ENCODE data around the gene NALCN. TPM values are rescaled to one million over a fixed set of nuclear protein-coding genes. Genes with fewer than 3 reads are reported as not detected.

The NALCN gene
- total and polyA plus RNA-seq, 2 experiments from 2014 or later = not detected

DNA sequence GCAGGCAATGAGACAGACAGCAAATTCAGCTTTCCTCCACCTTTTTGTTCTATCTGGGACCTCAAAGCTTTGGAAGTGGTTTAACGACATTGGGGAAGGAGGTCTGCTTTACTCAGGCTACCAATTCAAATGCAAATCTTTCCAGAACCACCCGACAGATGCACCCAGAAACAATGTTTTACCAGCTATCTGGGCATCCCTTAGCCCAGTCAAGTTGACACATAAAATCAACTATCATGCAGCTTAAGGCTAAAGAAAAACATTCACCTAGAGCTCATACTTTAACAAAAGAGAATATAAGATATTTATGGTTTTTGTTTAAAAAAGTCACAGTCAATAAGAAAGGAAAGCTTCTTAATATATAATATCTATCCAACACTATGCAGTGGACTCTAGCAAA lies 246.0 kb downstream of the NALCN start:
- H3K27ac ChIP-seq = no peak overlapping the region
- H3K4me1 ChIP-seq (ENCODE audit: low read depth) = no peaks in the 10 kb centered on the region
- no peaks in the 10 kb centered on the region for H3K36me3 ChIP-seq
- no peak for DNase-seq (ENCODE audit: low read depth in 1 of 2, low spot score in 1 of 2)
- H3K27me3 ChIP-seq = no peaks in the 10 kb centered on the region
- TF ChIP-seq, protein P1, sequence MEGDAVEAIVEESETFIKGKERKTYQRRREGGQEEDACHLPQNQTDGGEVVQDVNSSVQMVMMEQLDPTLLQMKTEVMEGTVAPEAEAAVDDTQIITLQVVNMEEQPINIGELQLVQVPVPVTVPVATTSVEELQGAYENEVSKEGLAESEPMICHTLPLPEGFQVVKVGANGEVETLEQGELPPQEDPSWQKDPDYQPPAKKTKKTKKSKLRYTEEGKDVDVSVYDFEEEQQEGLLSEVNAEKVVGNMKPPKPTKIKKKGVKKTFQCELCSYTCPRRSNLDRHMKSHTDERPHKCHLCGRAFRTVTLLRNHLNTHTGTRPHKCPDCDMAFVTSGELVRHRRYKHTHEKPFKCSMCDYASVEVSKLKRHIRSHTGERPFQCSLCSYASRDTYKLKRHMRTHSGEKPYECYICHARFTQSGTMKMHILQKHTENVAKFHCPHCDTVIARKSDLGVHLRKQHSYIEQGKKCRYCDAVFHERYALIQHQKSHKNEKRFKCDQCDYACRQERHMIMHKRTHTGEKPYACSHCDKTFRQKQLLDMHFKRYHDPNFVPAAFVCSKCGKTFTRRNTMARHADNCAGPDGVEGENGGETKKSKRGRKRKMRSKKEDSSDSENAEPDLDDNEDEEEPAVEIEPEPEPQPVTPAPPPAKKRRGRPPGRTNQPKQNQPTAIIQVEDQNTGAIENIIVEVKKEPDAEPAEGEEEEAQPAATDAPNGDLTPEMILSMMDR (IDR thresholded peaks at IDR 0.05; ENCODE audit: low read depth, low read length) = no peak
- no peak overlapping the region for H3K4me3 ChIP-seq
- no peaks in the 10 kb centered on the region for H3K9me3 ChIP-seq (ENCODE audit: low read depth)

- Histone ChIP-seq H3K36me3 (no peaks in the 10 kb centered on the region), H3K4me1 (ENCODE audit: low read depth) (no peaks in the 10 kb centered on the region), H3K4me3 (no peak overlapping the region), H3K27ac (no peak overlapping the region), H3K9me3 (ENCODE audit: low read depth) (no peaks in the 10 kb centered on the region), H3K27me3 (no peaks in the 10 kb centered on the region)
- TF ChIP-seq, protein P1 (IDR thresholded peaks at IDR 0.05; ENCODE audit: low read depth, low read length) = no peak
- no peak for DNase-seq (ENCODE audit: low read depth in 1 of 2, low spot score in 1 of 2)
Observed at GRCh38 chr13:101157261-101157660, 259.0 kb downstream of the NALCN start.

GRCh38 chr13:101155920-101156319 lies 260.4 kb downstream of the NALCN start:
- Histone ChIP-seq H3K4me3 (no peak overlapping the region), H3K27ac (no peak overlapping the region), H3K27me3 (no peaks in the 10 kb centered on the region), H3K9me3 (ENCODE audit: low read depth) (no peaks in the 10 kb centered on the region), H3K4me1 (ENCODE audit: low read depth) (no peaks in the 10 kb centered on the region), H3K36me3 (no peaks in the 10 kb centered on the region)
- TF ChIP-seq, protein P1 (IDR thresholded peaks at IDR 0.05; ENCODE audit: low read depth, low read length) = peak; percentile 33
- DNase-seq (ENCODE audit: low read depth in 1 of 2, low spot score in 1 of 2) = no peak

DNA sequence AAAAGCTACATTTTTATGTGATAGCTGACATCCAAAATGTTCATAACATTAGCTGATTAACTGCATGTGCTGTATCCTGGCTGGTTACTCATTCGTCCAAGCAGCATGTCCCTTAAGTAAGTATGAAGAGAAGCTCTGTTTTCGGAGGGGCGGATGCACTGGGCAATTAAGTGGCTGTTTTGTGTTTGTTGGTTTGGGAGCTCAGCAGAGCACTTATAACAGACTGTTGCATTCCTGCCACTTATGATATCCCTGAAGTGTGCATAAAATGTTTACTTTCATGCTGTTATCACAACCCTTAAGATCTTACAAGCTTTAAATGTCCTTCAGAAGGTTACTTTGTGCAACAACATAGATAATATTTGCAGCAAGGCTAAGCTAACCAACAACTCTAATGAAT lies 264.1 kb downstream of the NALCN start:
- Histone ChIP-seq H3K27ac (no peak overlapping the region), H3K4me1 (ENCODE audit: low read depth) (no peaks in the 10 kb centered on the region), H3K9me3 (ENCODE audit: low read depth) (no peaks in the 10 kb centered on the region), H3K36me3 (no peaks in the 10 kb centered on the region), H3K4me3 (no peak overlapping the region), H3K27me3 (no peaks in the 10 kb centered on the region)
- DNase-seq (ENCODE audit: low read depth in 1 of 2, low spot score in 1 of 2) = peak in 1 of 2 donors; percentile 35
- TF ChIP-seq, protein P1 (IDR thresholded peaks at IDR 0.05; ENCODE audit: low read depth, low read length) = no peak

GRCh38 chr13:101150998-101151397 lies 265.3 kb downstream of the NALCN start:
- Histone ChIP-seq H3K4me1 (ENCODE audit: low read depth) (no peaks in the 10 kb centered on the region), H3K27me3 (no peaks in the 10 kb centered on the region), H3K27ac (no peak overlapping the region), H3K4me3 (no peak overlapping the region), H3K9me3 (ENCODE audit: low read depth) (no peaks in the 10 kb centered on the region), H3K36me3 (no peaks in the 10 kb centered on the region)
- peak; percentile 3 to 14 for DNase-seq (ENCODE audit: low read depth in 1 of 2, low spot score in 1 of 2)
- TF ChIP-seq, protein P1 (IDR thresholded peaks at IDR 0.05; ENCODE audit: low read depth, low read length) = no peak
